Skeletal muscle satellite cell (primary cell): ENCODE results near the gene RPTOR.
"Not testable (repeated sequence)": the region's sequence is repeated elsewhere in the genome, so short reads cannot be mapped to it uniquely, and the experiment has no call there.

Experiments used
- H3K27me3 ChIP-seq: 2 replicates; pipeline ENCODE4 v1.7.0; 2013; ENCODE audit warnings: low read length; ENCODE audit not compliant: control insufficient read depth, insufficient read depth
- H3K36me3 ChIP-seq: 2 replicates; pipeline ENCODE4 v1.7.0; 2013; ENCODE audit warnings: mild to moderate bottlenecking, control low read depth, low read length; ENCODE audit not compliant: insufficient read depth
- H3K4me1 ChIP-seq: 2 replicates; pipeline ENCODE4 v1.7.0; 2013; ENCODE audit warnings: low read length; ENCODE audit not compliant: control insufficient read depth, insufficient read depth
- H3K4me2 ChIP-seq: 2 replicates; pipeline ENCODE4 v1.7.0; 2013; ENCODE audit warnings: mild to moderate bottlenecking, low read length
- H3K4me3 ChIP-seq: 2 replicates; pipeline ENCODE4 v1.7.0; 2013; ENCODE audit warnings: low read length
- H3K9ac ChIP-seq: 2 replicates; pipeline ENCODE4 v1.7.0; 2013; ENCODE audit warnings: mild to moderate bottlenecking, low read depth, low read length, moderate library complexity
- H3K9me3 ChIP-seq: replicated peaks from 2 replicates; pipeline ENCODE4 v1.7.0; 2013; ENCODE audit warnings: mild to moderate bottlenecking, control low read depth, low read length

RPTOR gene

DNA sequence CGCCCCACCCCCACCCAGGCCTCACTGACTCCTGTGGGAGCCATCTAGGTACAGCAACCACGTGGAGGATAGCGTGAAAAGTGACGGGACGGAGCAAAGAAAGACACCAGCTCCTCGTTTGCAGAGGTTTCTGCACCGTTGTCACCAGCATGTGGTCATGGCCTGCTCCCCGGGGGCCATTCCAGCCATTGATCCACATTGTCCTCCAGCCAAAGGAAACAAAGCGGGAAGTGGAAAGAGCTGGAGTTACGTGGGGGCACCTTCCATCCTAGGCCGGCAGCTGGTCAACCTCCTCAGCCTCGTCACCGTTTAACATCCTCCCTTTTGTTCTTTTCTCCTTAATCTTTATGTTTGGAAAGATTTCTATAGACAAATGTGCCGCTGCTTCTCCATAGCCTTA, 153.7 kb downstream of the RPTOR start:
- no peaks in the 10 kb centered on the region for H3K27me3 ChIP-seq
- H3K4me1 ChIP-seq: peaks cover 6% of the 10 kb centered on the region
- H3K36me3 ChIP-seq: no peaks in the 10 kb centered on the region
- no peaks in the 10 kb centered on the region for H3K9me3 ChIP-seq
- no peak overlapping the region for H3K4me3 ChIP-seq
- no peak overlapping the region for H3K4me2 ChIP-seq
- no peak overlapping the region for H3K9ac ChIP-seq

DNA sequence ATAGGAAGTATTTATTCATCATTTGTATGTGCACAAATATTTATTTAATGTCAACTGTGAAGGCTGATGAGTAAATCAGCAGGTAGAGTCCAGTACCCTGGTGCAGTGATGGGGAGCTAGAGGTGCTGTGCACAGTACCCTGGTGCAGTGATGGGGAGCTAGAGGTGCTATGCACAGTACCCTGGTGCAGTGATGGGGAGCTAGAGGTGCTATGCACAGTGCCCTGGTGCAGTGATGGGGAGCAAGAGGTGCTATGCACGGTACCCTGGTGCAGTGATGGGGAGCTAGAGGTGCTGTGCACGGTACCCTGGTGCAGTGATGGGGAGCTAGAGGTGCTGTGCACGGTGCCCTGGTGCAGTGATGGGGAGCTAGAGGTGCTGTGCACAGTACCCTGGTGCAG, 154.6 kb downstream of the RPTOR start:
- not testable (repeated sequence) for H3K36me3 ChIP-seq, H3K4me2 ChIP-seq, H3K9me3 ChIP-seq, H3K4me3 ChIP-seq, H3K27me3 ChIP-seq, H3K4me1 ChIP-seq, H3K9ac ChIP-seq

DNA sequence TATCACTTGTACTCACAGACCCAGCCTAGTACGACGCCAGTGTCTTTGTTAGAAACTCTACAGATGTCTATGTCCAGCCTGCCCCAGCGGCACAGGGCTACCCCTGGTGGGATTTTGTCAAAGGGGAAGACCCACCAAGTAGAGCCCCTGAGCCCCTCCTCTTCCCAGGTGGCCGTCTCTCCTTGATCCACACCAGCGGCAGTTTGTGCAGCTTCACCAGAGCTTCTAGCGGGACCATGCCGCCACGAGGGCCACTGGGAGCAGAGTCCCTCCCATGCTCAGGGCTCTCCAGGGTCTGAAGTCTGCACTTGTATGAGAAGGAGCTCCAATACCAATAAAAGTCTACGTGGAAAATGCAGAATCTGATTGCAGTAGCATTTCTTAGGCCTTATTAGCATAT, 157.1 kb downstream of the RPTOR start:
- Histone ChIP-seq H3K4me3 (no peak overlapping the region), H3K9me3 (no peaks in the 10 kb centered on the region), H3K9ac (no peak overlapping the region), H3K4me2 (no peak overlapping the region), H3K27me3 (no peaks in the 10 kb centered on the region), H3K36me3 (no peaks in the 10 kb centered on the region), H3K4me1 (peaks cover 17% of the 10 kb centered on the region)

DNA sequence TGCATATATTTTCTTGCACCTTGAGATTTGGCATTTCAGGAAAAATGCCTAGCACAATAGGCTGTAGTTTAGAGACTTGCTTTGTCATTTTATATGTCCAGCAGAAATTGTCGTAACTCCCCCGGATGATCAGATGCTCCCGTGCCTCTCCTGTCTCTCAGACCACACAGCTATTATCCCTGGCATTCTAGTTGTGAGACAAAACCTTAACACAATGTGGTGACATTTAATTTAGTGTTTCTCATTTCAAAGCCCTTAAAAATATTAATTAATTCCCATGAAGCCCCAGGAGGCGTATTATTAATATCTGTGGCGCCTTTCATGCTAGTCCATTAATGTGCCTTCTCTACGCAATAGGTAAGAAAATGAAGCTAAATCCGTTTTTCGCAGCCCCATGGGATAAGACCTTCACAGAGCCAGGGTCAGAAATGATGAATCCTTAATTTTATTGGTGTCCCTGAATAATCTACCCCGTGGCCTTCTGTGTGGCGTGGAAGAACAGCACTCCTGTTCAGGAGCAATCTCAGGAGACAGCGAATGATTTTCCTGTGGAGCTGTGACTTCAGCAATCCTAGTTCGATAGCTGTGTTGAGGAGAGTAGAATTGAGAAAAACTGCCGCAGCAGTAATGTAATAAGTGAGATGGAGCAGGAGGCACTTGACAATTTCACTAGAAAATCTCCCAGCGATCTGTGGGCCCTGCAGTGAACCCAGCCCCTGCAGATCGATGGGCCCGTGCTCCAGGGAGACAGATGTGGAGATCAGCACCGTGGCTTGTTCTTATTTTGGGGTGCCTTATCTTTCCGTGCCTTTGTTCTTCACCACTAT, 157.9 kb downstream of the RPTOR start:
- Histone ChIP-seq H3K27me3 (no peaks in the 10 kb centered on the region), H3K9ac (no peak overlapping the region), H3K36me3 (no peaks in the 10 kb centered on the region), H3K4me3 (no peak overlapping the region), H3K9me3 (no peaks in the 10 kb centered on the region), H3K4me1 (peaks cover 17% of the 10 kb centered on the region), H3K4me2 (no peak overlapping the region)

DNA sequence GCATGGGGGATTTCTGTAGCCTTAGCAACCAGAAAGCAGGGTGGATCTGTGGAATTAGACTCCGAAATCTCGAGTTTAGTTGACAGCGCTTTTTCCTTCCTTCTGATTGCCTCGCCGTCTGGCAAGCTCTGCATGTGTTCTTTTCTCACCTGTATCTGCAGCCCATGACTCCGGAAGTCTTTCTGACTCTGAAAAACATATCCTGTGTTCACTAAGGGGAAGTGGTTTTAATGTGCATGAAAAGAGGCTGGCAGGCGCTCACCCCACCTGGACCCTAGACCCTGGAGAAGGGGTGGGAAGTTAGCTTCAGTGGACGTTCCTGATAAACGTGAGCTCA, 158.5 kb downstream of the RPTOR start:
- Histone ChIP-seq H3K9ac (no peak overlapping the region), H3K9me3 (no peaks in the 10 kb centered on the region), H3K27me3 (no peaks in the 10 kb centered on the region), H3K4me1 (peaks cover 17% of the 10 kb centered on the region), H3K4me3 (no peak overlapping the region), H3K36me3 (no peaks in the 10 kb centered on the region), H3K4me2 (no peak overlapping the region)

DNA sequence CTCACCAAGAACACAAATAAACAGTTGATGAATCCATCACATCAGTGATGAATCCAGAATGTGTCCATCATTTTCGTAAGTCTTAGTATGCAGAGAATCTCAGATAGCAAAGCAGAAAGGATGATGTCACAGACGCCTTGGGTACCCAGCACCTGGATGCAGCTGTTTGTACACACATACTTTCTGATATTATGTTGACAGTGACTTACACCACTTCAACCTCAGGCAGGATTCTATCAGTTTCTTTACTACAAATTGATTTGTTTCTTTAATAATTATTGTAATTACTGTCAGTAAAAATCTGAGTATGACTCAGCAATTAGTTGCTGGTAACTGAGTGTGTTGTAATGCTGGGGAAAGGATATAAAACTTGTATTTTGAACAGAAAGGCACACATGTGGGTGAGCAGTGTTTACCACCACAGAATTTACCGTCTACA, 159.8 kb downstream of the RPTOR start:
- H3K9ac ChIP-seq: no peak overlapping the region
- no peaks in the 10 kb centered on the region for H3K27me3 ChIP-seq

DNA sequence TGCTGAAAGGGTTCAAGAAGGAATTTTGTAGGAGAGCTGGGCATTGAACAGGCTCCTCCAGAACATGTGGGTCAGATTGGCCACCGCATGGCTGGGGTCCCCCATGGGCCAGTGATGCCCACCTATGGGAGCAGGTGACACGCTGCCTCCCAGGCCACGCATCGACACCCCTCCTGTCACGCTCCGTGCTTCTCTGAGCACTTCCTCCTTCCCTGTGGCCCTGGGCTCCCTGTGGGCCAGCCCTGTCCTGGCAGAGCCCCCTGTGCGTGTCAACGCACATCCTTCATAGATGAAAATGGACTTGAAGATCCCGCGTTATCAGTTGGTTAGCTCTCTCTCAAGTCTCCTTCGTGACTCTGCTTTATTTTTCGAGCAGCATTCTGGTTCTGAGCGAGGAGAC, 160.3 kb downstream of the RPTOR start:
- peaks cover 17% of the 10 kb centered on the region for H3K4me1 ChIP-seq
- no peak overlapping the region for H3K9ac ChIP-seq
- H3K36me3 ChIP-seq: peaks cover 5% of the 10 kb centered on the region
- H3K4me2 ChIP-seq: no peak overlapping the region
- H3K27me3 ChIP-seq: no peaks in the 10 kb centered on the region
- no peak overlapping the region for H3K4me3 ChIP-seq
- H3K9me3 ChIP-seq: no peaks in the 10 kb centered on the region

More for the DNA sequence above, 159.8 kb downstream of the RPTOR start:
- H3K36me3 ChIP-seq: peaks cover 5% of the 10 kb centered on the region
- peaks cover 17% of the 10 kb centered on the region for H3K4me1 ChIP-seq
- H3K9me3 ChIP-seq: no peaks in the 10 kb centered on the region
- H3K4me2 ChIP-seq: no peak overlapping the region
- no peak overlapping the region for H3K4me3 ChIP-seq

DNA sequence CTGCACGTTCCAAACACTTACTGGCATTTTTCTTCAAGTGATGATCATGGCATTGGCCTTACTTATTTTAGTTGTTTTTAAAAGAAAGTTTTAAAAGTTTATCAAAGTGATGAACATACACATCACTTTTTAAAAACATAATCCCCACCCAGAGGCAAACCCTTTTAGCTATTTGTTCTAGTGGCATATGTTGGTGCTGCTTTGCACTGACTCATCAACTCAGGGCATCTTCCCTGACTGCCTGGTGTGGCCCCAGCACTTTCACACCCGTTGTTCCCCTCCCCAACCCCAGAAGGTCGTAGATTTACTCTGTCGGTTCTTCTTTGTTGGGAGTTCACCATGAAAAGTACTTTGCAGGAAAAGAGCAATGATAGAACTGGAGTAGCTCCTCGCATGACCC, 161.3 kb downstream of the RPTOR start:
- H3K27me3 ChIP-seq: no peaks in the 10 kb centered on the region
- H3K4me1 ChIP-seq: peaks cover 17% of the 10 kb centered on the region
- no peak overlapping the region for H3K4me3 ChIP-seq
- H3K4me2 ChIP-seq: no peak overlapping the region
- H3K9me3 ChIP-seq: no peaks in the 10 kb centered on the region
- H3K9ac ChIP-seq: no peak overlapping the region
- H3K36me3 ChIP-seq: peaks cover 5% of the 10 kb centered on the region

DNA sequence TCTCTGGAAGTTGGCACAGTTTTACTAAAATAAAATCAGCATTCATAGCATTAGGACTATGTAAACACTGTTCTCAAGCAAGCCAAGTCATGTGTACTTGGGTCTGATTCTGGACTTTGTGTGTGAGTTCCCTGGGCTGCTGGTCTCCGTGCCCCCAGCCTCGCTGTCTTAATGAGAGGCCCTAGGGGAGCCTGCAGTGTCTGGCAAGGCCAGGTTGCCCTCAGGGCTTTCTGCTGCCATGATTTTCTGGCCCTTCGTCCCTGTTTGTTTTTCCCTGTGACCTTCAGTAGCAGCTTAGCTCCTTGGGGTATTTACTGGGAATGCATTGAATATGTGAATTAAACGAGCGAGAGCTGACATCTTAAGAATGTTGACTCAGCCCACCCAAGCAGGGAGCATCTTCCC, 161.8 kb downstream of the RPTOR start:
- Histone ChIP-seq H3K36me3 (peaks cover 5% of the 10 kb centered on the region), H3K4me1 (peaks cover 17% of the 10 kb centered on the region), H3K4me2 (no peak overlapping the region), H3K9me3 (no peaks in the 10 kb centered on the region), H3K4me3 (no peak overlapping the region), H3K9ac (no peak overlapping the region), H3K27me3 (no peaks in the 10 kb centered on the region)

DNA sequence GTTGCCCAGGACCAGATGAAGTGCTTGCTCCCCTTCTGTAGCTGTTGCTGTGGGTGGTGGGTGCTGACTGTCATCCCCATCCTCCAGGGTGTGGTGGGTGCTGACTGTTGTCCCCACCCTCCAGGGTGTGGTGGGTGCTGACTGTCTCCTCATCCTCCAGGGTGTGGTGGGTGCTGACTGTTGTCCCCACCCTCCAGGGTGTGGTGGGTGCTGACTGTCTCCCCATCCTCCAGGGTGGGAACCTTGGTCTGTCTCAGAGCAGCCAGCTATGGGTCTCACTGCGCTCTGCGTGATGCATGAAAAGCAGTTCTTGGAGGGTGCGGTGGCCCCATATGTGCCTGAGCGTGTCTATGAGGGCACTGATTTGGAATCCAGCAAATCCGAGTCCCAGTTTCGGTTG, 163.8 kb downstream of the RPTOR start:
- Histone ChIP-seq H3K36me3 (peaks cover 8% of the 10 kb centered on the region), H3K4me3 (no peak overlapping the region), H3K4me2 (no peak overlapping the region), H3K9ac (no peak overlapping the region), H3K27me3 (no peaks in the 10 kb centered on the region), H3K9me3 (no peaks in the 10 kb centered on the region), H3K4me1 (peaks cover 17% of the 10 kb centered on the region)

DNA sequence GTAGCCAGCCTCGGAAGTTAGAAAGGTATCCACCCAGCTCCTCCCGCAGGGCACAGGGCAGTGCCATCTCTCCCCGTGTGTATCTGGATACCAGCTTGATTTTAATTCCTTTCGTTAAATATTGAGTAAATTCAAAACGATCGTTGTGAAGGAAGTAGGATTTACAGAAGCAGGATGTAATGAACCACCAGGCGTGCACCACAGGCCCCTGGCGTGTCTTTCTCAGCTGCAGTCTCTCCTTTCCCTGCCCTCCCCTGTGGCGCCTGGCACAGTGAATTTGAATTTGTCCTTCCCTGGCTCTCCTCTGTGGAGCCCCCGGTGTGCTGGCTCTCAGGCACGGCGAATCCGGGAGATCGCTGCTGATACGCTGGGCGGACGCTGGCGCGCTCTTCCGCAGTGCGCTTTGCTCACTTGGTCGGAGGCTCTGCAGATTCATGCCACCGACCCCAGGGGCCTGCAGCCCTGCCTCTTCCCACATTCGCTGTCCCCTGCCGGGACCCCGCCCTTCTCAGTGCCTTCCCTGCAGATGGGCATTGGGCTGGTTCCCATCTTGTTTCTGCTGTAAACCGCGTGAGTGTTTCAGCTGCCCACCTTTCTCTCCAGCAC, 164.6 kb downstream of the RPTOR start:
- Histone ChIP-seq H3K4me2 (no peak overlapping the region), H3K27me3 (no peaks in the 10 kb centered on the region), H3K4me1 (peaks cover 15% of the 10 kb centered on the region), H3K4me3 (no peak overlapping the region), H3K9me3 (no peaks in the 10 kb centered on the region), H3K9ac (no peak overlapping the region), H3K36me3 (peaks cover 8% of the 10 kb centered on the region)

DNA sequence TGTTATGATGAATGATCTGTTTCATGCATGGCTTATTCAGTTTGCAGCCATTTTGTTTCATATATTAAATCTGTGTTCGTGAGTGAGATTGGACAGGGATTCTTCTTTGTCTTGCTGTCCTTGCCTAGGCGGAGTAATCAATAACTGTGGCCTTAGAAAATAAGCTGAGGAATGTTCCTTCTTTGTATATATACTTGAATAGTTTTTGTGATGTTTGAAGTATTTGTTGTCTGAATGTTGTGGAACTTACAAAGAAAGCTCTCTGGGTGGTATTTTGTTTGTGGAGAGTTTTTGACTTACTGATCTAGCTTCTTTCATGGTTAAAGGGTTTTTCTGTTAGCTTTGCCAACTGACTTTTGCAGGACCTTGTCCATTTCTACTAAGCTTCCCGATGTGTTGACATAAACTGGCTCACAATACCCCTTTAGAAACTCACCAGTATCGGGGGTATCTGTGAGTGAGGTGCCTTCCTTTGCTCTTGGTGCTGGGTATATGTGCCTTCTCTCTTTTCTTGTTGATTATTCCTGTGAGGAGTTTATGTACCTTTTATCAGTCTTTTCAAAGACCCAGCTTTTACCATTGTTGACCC, 166.2 kb downstream of the RPTOR start:
- Histone ChIP-seq H3K4me1 (peaks cover 5% of the 10 kb centered on the region), H3K4me3 (no peak overlapping the region), H3K9me3 (no peaks in the 10 kb centered on the region), H3K9ac (no peak overlapping the region), H3K4me2 (no peak overlapping the region), H3K27me3 (no peaks in the 10 kb centered on the region), H3K36me3 (peaks cover 8% of the 10 kb centered on the region)
